ENCODE measurements around the gene MAD1L1.
"Not testable (repeated sequence)": the region's sequence is repeated elsewhere in the genome, so short reads cannot be mapped to it uniquely, and the experiment has no call there.

Gene MAD1L1

DNA sequence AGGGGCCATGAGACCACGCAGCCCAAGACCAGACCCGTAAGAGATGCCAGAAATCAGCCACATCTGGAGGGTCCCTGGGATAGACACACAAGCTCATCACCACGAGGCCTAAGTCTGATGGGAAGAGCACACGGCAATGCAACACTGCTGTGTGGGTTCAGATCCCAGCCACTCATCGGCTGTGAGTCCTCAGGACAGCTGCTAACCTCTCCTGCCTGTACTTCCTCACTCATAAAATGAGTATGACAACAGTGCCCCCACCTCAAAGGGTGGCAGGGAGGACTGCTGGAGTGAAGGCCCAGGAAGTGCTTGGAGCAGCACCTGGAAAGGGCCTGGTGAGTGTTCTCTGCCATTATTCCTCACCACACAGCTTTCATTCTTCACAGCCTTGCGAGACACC is 60.9 kb downstream of the MAD1L1 start:
- DNase-seq: no peak

DNA sequence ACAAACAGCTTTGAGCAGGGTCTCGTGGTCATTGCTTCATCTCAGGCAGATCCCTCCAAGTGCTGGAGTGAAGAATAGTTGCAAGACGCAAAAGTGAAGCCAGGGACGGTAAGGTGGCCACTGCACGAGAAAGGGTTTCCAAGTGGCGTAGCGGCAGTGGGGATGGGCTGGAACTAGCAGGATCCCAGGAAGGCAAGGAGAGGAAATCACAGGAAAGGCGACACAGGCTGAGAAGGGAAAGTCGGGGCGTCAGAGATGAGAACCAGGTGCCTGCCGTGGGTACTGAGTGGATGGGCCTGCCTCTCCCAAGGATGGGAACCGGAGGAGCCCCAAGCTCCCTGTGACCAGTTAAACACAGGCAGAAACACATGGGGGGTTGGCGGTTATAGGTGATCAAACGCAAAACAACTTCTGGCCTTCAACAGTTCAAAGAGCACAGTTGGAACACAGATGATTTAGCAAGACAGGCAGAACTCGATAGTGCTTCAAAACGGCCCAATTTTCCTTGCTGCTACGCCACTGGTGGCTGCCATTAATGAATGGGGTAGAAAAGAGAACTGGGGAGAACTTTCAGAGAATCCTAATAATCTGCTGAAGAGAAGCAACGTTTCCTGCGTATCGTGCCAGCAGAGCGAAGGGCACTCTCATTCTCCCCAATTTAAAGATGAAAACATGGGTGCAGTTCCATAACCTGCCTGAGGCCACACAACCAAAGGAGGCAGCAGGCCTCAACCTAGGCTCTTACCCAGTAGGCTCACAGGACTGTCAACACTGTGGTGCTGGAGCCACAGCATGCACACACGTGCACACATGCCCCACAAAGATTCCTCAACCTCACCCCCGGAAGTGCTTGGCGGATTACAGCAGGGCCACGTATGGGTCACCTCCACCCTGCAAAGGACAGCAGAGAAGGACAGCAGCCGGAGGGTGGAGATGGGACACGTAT is 61.9 kb downstream of the MAD1L1 start:
- DNase-seq: no peak

DNA sequence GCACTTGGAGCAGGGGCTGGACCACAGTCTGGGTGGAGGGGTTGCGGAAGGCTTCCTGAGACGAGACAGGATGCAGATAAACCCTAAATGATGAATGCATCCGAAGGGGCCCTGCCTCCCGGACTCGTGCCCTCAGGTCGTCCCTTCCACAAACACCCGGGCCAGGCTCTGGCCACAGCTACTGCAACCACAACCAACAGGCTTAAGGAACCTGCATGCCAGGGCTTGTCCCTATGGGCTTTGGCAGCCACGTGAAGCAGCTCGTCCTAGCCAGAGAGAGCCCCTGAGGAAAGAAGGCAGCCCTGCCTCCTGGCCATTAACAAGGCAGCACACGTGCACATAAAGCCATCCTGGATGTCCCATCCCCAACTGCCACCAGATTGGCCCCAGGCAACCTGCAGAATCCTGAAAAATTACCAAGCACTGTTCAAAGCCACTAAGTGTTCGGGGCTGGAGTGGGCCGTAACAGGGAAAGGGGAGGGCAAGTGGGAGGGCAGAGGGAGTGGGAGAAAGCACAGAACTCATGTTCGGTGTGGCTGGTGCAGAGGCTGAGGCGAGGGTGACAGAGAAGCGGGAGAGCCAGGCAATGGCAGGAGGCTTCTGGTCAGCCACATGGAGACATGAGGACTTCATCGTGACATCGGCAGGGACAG is 62.7 kb downstream of the MAD1L1 start:
- DNase-seq: no peak

DNA sequence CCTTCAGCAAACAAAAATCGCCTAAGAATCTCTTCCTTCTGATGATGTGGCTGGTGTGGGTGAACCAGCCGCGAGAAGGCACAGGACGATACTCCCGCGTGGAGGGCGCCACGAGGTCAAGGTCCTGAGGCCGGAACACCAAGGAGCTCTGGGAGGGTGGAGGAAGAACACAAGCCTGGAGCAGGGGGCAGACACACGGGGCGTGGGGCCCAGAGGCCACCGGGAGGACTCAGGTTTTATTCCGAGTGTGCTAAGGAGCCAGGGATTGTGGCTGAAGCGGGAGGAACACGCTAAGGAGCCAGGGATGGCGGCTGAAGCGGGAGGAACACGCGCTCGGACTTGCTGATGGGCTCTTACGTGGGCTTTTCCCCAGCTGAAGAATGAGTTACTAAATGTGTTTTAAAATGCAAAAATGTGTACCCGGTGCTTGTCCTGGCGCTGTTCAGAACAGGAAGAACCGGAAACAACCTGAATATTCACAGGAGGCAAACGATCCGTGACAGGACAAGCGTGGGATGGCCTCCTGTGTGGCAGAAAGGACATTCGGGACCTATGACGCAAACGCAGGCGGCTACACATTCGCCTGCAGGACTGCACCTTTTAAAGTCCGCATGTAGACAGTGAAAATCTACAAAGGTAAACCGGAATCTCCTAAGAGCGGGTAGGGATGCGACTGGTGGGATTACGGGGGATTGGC is 64.0 kb downstream of the MAD1L1 start:
- DNase-seq: no peak

DNA sequence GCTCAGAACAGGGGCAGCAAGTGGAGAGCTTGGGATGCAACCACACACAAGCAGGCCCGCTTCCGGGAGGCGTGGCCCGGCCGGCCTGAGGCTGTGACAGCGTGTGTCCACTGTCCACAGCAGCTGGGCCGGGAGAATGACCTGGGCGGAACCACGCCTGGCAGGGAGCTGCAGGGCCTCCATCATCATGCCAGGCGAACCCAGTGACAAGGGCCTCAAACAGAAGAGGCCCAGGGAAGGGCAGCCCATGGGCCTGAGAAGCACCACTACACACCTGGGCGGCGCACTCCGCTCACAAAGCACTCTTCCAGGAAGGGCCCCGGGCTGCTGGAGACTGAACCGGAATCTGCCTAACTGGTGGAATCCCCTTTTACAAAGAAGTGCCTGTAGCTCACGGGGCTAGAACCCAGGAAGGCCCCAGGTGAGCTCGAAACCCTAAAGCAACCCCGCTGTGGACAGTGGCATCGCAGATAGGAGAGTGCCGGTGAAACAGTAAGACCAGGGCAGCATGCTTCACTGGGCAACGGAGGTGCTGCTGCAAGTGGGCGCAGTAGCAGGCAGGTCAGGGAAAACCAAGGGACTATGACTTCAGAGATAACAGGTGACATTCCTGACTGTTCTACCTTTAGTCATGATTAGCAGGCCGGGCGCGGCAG is 66.0 kb downstream of the MAD1L1 start:
- no peak for DNase-seq

DNA sequence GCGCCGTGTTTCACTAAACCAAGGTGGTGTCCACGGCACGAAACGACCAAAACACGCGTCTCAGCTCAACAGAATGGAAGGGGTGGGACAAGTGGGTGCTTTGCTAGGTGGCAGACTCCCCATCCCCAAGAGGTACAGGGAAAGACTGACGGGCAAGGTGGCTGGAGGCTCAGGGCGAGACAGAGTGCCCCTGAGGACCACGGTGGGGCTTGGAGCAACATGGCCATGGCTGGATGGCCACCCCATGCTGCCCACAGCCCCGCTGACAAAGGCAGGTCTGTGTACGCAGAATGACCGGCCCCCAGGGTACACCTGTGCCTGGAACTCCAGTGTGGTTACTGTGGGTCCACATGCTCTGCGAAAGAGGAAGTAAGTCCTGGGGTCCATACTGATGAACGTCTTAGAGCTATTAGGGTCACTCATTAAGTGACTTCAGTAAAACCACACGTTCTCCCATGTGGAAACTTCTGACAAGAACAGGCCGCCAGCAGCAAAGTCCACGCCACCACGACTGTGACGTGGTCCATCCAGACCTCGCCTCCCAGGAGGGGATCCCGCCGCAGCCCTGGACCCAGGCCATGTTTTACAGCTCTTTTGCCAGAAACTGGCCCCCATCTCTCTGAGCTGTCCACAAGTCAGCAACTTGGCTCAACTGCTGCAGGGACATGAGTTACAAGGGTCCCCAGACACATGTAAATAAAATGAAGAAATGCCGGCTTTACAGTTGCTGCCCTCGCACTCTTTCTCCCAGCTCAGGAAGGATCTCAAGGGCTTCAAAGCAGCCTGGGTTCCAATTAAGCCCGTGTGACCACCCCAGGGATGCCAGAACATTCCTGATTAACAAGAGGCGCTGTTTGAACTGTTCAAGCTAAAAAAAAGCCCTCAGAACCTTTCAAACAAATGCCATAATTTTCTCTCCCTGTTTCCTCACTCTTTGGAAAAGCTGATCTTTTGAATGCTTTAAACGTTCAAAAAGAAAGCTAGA is 66.8 kb downstream of the MAD1L1 start:
- DNase-seq: no peak

DNA sequence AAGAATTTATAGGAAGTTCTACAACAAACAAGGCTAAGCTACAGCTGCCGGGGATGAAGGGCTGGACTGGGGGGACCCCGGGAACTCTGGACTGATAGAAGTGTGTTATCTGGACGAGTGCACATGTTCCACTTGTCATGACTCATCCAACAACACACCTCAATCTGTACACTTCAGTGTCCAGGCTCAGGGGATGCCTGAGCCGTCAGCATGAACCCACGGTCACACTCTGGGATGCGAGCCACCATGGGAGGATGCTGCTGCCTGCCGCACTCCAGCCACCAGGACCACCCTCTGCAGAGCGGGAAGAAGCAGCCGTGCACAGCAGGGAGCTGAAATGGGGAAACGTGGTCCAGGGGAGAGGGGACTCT is 67.5 kb downstream of the MAD1L1 start:
- DNase-seq: no peak

DNA sequence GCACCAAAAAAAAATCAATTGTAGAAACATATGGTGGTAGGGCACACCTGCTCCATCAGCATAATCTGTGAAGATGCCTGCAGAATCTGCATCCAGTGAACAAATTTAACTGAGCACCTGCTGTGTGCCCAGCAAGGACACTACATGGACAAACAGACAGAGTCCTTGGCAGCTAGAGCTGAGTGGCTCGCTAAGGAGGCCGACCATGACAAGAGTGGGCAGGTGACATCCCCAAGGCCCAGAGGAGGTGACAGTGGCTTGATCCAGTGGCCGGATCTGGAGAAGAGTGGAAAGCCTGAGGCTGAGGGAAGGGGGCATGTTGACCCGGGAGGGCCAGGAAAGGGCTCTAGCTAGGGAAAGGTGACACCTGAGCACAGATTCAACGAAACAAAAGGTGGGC is 68.1 kb downstream of the MAD1L1 start:
- DNase-seq: no peak

DNA sequence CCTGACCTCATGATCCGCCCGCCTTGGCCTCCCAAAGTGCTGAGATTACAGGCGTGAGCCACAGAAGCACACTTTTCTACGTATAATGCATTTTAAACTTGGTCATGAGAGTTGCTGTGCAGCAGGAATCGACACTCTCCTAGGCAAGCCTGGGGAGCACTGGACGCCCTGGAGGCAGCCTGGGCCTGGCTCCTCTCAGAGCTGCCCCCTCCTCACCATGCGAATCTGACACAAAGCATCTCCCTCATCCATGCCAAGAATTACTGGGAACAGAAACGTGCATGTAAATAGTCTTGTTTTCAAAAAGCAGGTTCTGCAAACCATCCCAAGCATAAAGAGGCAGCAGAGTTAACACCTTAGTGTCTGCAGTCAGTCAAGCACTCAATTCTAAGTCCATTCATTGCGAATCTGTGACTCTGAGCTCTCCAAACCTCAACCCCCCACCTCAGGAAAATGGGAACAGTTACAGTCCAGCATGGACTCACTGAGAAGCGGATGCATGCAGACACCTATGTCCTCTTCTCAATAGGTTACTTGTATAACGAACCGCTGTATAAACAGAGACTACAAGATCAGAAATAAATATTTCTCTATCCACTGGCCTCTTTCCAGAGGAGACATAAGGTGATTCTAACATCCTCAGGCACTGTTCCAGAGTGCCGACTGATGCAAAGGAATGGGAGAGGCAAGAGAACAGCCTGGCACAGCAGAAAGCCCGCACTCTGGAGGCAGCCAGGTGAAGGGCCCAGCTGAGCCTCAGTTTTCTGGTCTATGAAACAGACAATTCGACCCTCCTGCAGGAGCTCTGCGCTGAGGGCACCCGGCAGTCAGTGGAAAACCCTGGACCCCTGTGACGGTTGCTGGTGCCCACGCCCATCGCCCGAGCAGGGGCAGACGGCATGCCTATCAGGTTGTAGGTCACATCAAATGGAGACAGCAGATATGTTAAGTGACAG is 68.9 kb downstream of the MAD1L1 start:
- no peak for DNase-seq

DNA sequence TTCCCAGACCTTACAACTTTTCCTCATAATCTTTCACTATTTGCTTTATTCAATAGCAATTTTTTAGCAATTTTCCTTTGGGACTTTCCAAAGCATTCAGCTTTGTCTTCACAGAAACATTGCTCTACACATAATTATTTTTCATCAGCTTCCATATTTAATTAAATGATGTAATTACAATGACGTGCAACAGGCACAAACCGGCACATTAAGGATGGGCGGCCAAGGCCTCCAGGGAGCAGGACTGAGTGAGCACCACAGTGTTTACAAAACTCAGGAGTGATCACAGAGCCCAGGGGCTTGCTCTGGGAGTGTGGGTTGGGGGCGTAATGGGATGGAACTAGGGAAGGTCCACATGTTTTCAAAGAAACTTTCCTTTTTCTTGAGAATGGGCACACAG is 69.8 kb downstream of the MAD1L1 start:
- no peak for DNase-seq

DNA sequence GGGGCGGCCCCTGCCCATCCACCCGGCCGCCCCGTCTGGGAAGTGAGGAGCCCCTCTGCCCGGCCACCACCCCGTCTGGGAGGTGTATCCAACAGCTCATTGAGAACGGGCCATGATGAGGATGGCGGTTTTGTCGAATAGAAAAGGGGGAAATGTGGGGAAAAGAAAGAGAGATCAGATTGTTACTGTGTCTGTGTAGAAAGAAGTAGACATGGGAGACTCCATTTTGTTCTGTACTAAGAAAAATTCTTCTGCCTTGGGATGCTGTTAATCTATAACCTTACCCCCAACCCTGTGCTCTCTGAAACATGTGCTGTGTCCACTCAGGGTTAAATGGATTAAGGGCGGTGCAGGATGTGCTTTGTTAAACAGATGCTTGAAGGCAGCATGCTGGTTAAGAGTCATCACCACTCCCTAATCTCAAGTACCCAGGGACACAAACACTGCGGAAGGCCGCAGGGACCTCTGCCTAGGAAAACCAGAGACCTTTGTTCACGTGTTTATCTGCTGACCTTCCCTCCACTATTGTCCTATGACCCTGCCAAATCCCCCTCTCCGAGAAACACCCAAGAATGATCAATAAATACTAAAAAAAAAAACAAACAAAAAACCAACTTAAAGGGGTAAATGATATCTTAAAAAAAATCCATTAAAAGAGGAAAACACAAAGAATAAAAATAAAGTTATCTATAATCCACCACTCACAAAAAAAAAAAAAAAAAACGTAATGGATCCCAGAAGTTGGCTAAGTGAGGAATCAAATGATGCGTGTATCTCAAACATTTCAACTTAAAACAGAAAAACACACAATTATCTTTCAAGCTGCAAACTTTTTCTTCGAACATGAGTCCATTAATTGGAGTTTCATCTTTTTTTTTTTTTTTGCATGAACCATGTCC is 70.5 kb downstream of the MAD1L1 start:
- DNase-seq: not testable (repeated sequence)

DNA sequence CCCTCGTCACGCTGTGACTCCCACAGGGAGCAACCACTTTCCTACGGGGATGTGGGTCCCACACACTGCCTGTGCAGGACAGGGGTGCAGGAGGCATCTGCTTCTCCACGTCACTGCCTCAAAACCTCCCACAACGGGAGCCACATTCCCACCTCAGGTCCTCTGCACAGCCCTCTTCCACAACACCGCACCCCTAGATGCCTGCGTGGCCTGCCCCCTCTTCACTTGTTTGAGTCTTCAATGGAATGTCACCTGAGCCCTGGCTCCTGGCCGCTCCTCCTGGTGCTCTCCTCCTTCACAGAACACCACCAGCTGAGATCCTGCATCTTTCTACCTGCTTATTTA is 73.6 kb downstream of the MAD1L1 start:
- DNase-seq: no peak

DNA sequence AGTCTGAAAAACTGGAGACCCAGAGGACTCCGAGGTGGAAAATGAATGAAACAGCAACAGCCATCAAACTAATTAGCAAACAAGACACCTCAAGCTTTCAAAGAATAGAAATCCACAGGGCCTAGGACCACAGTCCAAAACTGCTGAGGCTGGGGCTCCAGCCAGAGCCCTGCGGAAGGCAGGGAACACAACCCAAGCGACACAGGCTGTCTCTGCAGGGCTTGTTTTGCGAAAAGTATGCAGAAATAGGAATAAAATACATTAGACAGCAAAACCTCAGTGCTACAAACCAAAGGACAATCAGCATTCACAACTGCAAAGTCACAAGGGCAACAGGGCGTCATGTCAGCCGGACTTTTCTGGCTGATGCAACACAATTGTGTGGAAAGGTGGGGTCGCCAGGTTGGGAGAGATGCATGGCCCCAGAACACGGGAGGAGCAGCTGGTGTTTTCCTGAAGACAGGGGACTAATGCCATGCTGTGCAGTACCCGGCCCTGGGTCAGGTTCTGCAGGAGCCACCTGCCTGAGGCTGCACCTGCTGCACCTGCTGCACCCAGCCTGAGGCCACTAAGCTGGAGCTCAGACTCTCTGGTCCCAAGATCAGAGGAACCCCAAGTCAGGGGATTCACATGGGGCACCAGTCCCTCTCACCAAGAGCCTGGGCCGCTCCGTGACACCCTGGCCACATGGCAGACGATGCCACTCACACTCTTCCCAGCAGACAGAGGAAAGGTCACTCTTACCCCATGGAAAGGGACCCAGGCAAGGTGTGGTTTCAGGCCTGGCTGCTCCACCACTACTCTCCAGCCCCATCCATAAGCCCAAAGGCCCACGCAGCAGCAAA is 74.2 kb downstream of the MAD1L1 start:
- no peak for DNase-seq

DNA sequence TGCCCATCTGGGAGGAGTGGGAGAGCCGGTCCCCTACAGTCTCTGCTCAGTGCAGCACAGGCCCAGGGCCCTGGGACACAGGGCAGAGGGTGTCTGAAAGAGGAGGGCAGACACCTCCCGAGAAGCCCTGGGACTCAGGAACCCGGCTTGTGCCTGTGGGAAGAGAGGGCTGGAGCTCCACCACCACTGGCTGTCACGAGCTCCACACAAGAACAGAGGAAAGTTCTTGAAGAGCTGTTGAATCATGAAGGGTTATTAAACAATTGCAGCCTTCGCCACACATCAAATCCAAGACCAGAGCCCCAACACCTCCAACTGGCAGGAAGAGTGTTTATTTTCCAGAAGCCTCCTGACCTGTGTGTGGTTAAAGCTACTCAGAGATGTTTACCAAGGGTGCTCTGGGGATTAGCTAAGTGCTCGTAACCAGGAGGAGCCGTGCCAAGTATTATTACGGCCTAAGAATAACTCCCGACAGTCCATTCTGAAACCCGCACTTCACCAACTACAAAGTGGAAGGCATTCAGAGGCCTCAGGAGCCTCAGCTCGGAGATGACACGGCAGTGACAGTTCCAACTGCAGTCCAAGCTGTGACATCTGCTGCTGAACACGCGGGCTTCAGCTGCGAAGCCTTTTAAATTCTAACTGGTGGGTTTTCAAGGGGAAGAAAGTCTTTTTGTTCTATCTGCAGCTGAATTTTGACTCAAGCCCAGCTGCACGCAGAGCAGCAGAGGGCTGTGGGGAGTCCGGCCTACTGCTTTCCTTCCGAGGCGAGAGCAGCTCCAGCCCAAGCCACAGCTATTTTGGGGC is 75.1 kb downstream of the MAD1L1 start:
- DNase-seq: no peak

DNA sequence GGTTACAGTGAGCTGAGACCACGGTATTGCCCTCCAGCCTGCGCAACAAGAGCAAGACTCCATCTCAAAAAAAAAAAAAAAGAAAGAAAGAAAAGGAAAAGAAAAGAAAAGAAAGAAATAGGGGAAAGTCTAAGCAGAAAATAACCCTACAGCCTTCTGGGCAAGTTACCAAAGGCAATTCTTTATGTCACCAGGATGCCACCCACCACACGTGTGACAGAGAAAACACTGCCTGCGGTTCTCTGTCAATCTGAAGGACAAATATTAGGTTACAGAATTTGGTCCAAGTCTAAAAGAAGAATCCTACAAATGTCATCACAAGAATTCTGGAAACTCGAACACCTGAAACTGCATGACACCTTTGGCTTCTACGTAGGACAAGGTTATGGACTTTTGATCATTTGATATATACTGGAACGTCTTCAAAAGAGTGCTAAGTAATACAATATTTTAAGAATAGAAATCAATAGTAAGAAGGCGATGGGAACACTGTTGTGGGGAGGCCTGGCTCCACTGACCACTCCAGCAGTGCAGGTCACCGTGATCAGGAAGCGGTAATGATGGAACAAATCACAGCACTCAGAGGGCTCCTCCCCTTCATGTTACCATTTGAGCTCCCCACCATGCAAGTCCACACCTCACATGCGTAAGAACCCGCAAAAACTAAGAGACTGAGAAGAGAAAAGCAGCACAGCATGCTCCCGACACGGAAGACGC is 75.8 kb downstream of the MAD1L1 start:
- no peak for DNase-seq

DNA sequence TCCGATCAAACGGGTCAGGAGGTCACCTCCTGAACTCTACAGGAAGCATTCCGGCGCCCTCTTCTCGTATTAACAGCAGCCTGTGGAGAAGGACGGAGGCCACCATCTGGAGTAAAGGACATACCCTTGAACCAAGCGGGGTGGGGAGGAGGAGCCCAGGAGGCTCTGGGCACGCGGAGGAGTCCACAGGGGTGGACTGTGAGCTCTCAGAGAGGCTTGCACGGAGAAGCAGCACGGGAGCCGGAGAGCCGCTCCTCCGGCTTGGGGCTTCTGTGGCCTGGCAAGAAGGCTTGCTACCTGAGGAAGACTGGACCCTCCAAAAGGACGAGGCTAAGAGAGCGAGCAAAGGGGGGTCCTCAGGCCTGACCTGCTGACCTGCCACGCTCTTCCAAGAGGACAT is 77.9 kb downstream of the MAD1L1 start:
- DNase-seq: no peak

DNA sequence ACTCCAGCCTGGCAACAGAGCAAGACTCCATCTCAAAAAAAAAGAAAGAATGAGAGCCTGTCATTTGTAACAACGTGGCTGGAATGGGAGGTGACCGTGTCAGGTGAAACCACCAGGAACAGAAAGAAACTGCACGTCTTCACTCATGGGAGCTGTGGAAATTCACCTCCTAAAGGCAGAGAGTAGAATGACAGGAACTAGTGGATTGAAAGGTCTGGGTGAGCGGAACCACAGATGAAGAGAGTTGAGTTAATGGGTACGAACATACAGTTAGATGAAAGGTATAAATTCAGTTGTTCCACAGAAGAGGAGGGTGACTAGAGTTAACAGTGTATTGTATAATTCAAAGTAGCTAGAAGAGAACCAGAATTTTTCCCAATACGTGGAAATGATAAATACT is 78.6 kb downstream of the MAD1L1 start:
- DNase-seq: no peak
